B cell (primary cell): ENCODE results near the gene EXOC7. TPM values are rescaled to one million over a fixed set of nuclear protein-coding genes. Genes with fewer than 3 reads are reported as not detected.

Experiments used
- ATAC-seq: fragments of 200-7000 bp; cut with Tn5 transposase; one replicate; pipeline ENCODE4 v1.10.0; 2021; ENCODE audit warnings: low read depth, mild to moderate bottlenecking, moderate number of reproducible peaks, moderate library complexity
- CTCF ChIA-PET: fragments of 350-600 bp; sonication (Branson Sonifier 250); formaldehyde crosslinking; loops from one replicate; lab custom pipeline; 2021; ENCODE audit warnings: antibody characterized with exemption, inconsistent platforms; lab: Charles Lee
- POLR2A ChIA-PET: fragments of 350-600 bp; sonication (Branson Sonifier 250); formaldehyde crosslinking; loops from one replicate; lab custom pipeline; 2021; ENCODE audit warnings: antibody characterized with exemption; lab: Charles Lee
- DNase-seq: peaks from one replicate; pipeline ENCODE4 v3.0.0; 2013
- H2AFZ ChIP-seq: 2 replicates; pipeline ENCODE4 v1.6.1; 2012; ENCODE audit warnings: mild to moderate bottlenecking, low read depth, low read length; ENCODE audit not compliant: insufficient read depth, poor library complexity, severe bottlenecking
- H3K27ac ChIP-seq, 2 donors: 1 replicate in 1 of 2; 2 replicates in 1 of 2; pipeline ENCODE4 v1.5.1; 2012 to 2013; ENCODE audit warnings: low read length in 2 of 2, mild to moderate bottlenecking in 2 of 2, moderate library complexity in 1 of 2
- H3K27me3 ChIP-seq, 4 experiments: fragments of 200-600 bp in 1 of 4; sonication (generic) in 1 of 4; replicated peaks in 1 of 4; 1 replicate in 2 of 4; 2 replicates in 2 of 4; pipeline versions ENCODE4 v1.6.1 to v1.7.0; 2013 to 2016; ENCODE audit warnings: low read length in 3 of 4, mild to moderate bottlenecking in 2 of 4, mixed read lengths in 1 of 4, moderate library complexity in 1 of 4; ENCODE audit not compliant: insufficient read depth in 4 of 4, control insufficient read depth in 3 of 4; ENCODE audit errors: control extremely low read depth in 1 of 4
- H3K36me3 ChIP-seq, 2 experiments: replicated peaks in 1 of 2; 1 replicate in 1 of 2; 2 replicates in 1 of 2; pipeline versions ENCODE4 v1.6.1 to v1.7.1; 2013; ENCODE audit warnings: low read length in 1 of 2; ENCODE audit not compliant: insufficient read depth in 2 of 2, control insufficient read depth in 1 of 2; ENCODE audit errors: control extremely low read depth in 1 of 2, extremely low read depth in 1 of 2
- H3K4me1 ChIP-seq, 2 donors: fragments of 200-600 bp in 1 of 2; sonication (generic) in 1 of 2; 1 replicate in 1 of 2; 2 replicates in 1 of 2; pipeline versions ENCODE4 v1.5.1 to v1.6.1; 2013 to 2017; ENCODE audit warnings: low read length in 2 of 2; ENCODE audit not compliant: control insufficient read depth in 2 of 2, insufficient read depth in 2 of 2
- H3K4me2 ChIP-seq: replicated peaks from 2 replicates; pipeline ENCODE3; 2012; ENCODE audit warnings: mild to moderate bottlenecking, low read depth, low read length; ENCODE audit not compliant: poor library complexity, severe bottlenecking
- H3K4me3 ChIP-seq, 5 experiments: fragments of 200-600 bp in 1 of 5; sonication (generic) in 1 of 5; 1 replicate in 3 of 5; 2 replicates in 2 of 5; pipeline versions ENCODE4 v1.5.1 to v1.7.0; 2011 to 2016; ENCODE audit warnings: low read length in 4 of 5, mild to moderate bottlenecking in 4 of 5, low read depth in 2 of 5, control low read depth in 1 of 5, moderate library complexity in 1 of 5; ENCODE audit not compliant: insufficient read depth in 1 of 5; ENCODE audit errors: control extremely low read depth in 1 of 5, extremely low read depth in 1 of 5
- H3K79me2 ChIP-seq: fragments of 200-600 bp; sonication (generic); one replicate; pipeline ENCODE4 v1.6.0; 2016; ENCODE audit warnings: low read length; ENCODE audit not compliant: control insufficient read depth, insufficient read depth
- H3K9ac ChIP-seq: fragments of 200-600 bp; sonication (generic); 2 replicates; pipeline ENCODE4 v1.6.1; 2017; ENCODE audit warnings: mild to moderate bottlenecking, low read length, moderate library complexity
- H3K9me3 ChIP-seq, 3 donors: one replicate each; pipeline versions ENCODE4 v1.6.1 to v1.7.1; 2013; ENCODE audit warnings: low read length in 2 of 3; ENCODE audit not compliant: control insufficient read depth in 2 of 3, insufficient read depth in 1 of 3; ENCODE audit errors: control extremely low read depth in 1 of 3
- H4K20me1 ChIP-seq: 2 replicates; pipeline ENCODE4 v1.6.0; 2012; ENCODE audit warnings: mild to moderate bottlenecking, low read length; ENCODE audit not compliant: insufficient read depth, control insufficient read depth, poor library complexity, severe bottlenecking
- H3K27ac Mint-ChIP-seq: one replicate; pipeline ENCODE4 v1.8.0; 2021; ENCODE audit warnings: mixed read lengths
- H3K27me3 Mint-ChIP-seq: one replicate; pipeline ENCODE4 v1.8.0; 2021; ENCODE audit warnings: mixed read lengths
- H3K4me1 Mint-ChIP-seq: one replicate; pipeline ENCODE4 v1.8.0; 2021; ENCODE audit warnings: mixed read lengths
- H3K4me3 Mint-ChIP-seq: one replicate; pipeline ENCODE4 v1.8.0; 2021; ENCODE audit warnings: mixed read lengths
- H3K9me3 Mint-ChIP-seq: one replicate; pipeline ENCODE4 v1.8.0; 2022; ENCODE audit warnings: mixed read lengths; ENCODE audit not compliant: insufficient read depth
- CTCF ChIP-seq: fragments of 200-600 bp; IDR thresholded peaks from one replicate; pipeline ENCODE4 v1.8.0; 2022; ENCODE audit warnings: antibody characterized with exemption, mild to moderate bottlenecking
- EZH2 ChIP-seq: IDR thresholded peaks from 2 replicates; pipeline ENCODE4 v1.6.1; 2012; ENCODE audit warnings: borderline replicate concordance, low read depth, mild to moderate bottlenecking, moderate library complexity, low read length; ENCODE audit not compliant: insufficient read depth, poor library complexity, severe bottlenecking
- WGBS: methylation state at CpG from one replicate; pipeline ENCODE4 v1.1.5; 2013; ENCODE audit warnings: missing lambda C conversion rate; ENCODE audit not compliant: insufficient coverage; 5-methylcytosine and 5-hydroxymethylcytosine counted together
- intact Hi-C: fragments of 100-400 bp; cut with micrococcal nuclease; formaldehyde crosslinking; loops from one replicate; pipeline ENCODE4 v1.10.0; 2022
- polyA plus RNA-seq: library from polyadenylated mRNA; depleted of rRNA; stranded (reverse); fragments of >200 nt; gene quantifications from 2 replicates; pipeline ENCODE4 v1.2.3, GENCODE V29; 2012
- total RNA-seq, 2 donors: library from RNA; stranded (reverse); fragments of 120-200 nt in 1 of 2; gene quantifications; 1 replicate in 1 of 2; 2 replicates in 1 of 2; pipeline versions ENCODE4 v1.2.3 to v1.2.4, GENCODE V29; 2013 to 2022

Gene EXOC7
- total and polyA plus RNA-seq, 2 donors (not counting 1 experiment from before 2014, with no cell fraction given): 105 to 194 TPM

GRCh38 chr17:76095943-76096342 is 7.6 kb downstream of the EXOC7 start:
- Histone ChIP-seq H3K4me1 (no peaks in the 10 kb centered on the region), H4K20me1 (peaks cover 10% of the 10 kb centered on the region), H3K4me2 (no peak overlapping the region), H3K27me3 (no peaks in the 10 kb centered on the region), H2AFZ (no peak overlapping the region), H3K79me2 (peaks cover 23% of the 10 kb centered on the region), H3K27ac (no peak overlapping the region), H3K4me3 (no peak overlapping the region), H3K9me3 (peaks cover 0 to 3% (median 0%) of the 10 kb centered on the region in 3 donors), H3K36me3 (peaks cover 2 to 71% of the 10 kb centered on the region in 2 experiments), H3K9ac (no peak overlapping the region)
- Mint-ChIP-seq H3K9me3 (no peaks in the 10 kb centered on the region), H3K27me3 (no peaks in the 10 kb centered on the region), H3K4me3 (no peak overlapping the region), H3K27ac (no peak overlapping the region), H3K4me1 (peaks cover 2% of the 10 kb centered on the region)
- DNase-seq (no peak), ATAC-seq (no peak)
- 97% methylated on average over 13 of the region's 13 CpGs for WGBS
- TF ChIP-seq CTCF (no peak), EZH2 (no peak)
- ChIA-PET POLR2A (interaction anchor here (0.6 kb wide), 1 partner anchor 684 kb away, joined by 6 read pairs; no protein-coding TSS in a partner anchor), CTCF (interaction anchor here (1.1 kb wide), 1 partner anchor 23 kb away, joined by 5 read pairs; no protein-coding TSS in a partner anchor)
- intact Hi-C loops: no loop called here

- DNase-seq (no peak), ATAC-seq (no peak)
- Histone ChIP-seq H4K20me1 (peaks cover 21% of the 10 kb centered on the region), H3K4me1 (no peaks in the 10 kb centered on the region), H3K4me2 (no peak overlapping the region), H2AFZ (no peak overlapping the region), H3K9me3 (peaks cover 0 to 3% (median 0%) of the 10 kb centered on the region in 3 donors), H3K4me3 (no peak overlapping the region), H3K27ac (no peak overlapping the region), H3K9ac (no peak overlapping the region), H3K36me3 (peaks cover 2 to 79% of the 10 kb centered on the region in 2 experiments), H3K79me2 (peaks cover 23% of the 10 kb centered on the region), H3K27me3 (no peaks in the 10 kb centered on the region)
- intact Hi-C loops: no loop called here
- no peak for TF ChIP-seq EZH2
- no peak for TF ChIP-seq CTCF
- no peaks in the 10 kb centered on the region for H3K9me3 Mint-ChIP-seq
- CTCF ChIA-PET: interaction anchor here (1.5 kb wide), 1 partner anchor 186 kb away, joined by 7 read pairs; no protein-coding TSS in a partner anchor
- no peaks in the 10 kb centered on the region for H3K27me3 Mint-ChIP-seq
- 95% methylated on average over 7 of the region's 11 CpGs for WGBS
- H3K4me3 Mint-ChIP-seq: no peak overlapping the region
- H3K27ac Mint-ChIP-seq: no peak overlapping the region
- H3K4me1 Mint-ChIP-seq: no peaks in the 10 kb centered on the region
- POLR2A ChIA-PET: no interaction called here
These were observed 9.5 kb downstream of the EXOC7 start for GRCh38 chr17:76094046-76094445.
